ENCODE results near the gene HGF.
"Not testable (repeated sequence)": the region's sequence is repeated elsewhere in the genome, so short reads cannot be mapped to it uniquely, and the experiment has no call there.

The HGF gene

GRCh38 chr7:81775560-81775959 is 5.7 kb upstream of the HGF start:
- no peak for ATAC-seq

- no peak for ATAC-seq
Observed at GRCh38 chr7:81774551-81774950, 4.7 kb upstream of the HGF start.

GRCh38 chr7:81770728-81771223 is 929 bp upstream of the HGF start:
- ATAC-seq, result no peak

DNA sequence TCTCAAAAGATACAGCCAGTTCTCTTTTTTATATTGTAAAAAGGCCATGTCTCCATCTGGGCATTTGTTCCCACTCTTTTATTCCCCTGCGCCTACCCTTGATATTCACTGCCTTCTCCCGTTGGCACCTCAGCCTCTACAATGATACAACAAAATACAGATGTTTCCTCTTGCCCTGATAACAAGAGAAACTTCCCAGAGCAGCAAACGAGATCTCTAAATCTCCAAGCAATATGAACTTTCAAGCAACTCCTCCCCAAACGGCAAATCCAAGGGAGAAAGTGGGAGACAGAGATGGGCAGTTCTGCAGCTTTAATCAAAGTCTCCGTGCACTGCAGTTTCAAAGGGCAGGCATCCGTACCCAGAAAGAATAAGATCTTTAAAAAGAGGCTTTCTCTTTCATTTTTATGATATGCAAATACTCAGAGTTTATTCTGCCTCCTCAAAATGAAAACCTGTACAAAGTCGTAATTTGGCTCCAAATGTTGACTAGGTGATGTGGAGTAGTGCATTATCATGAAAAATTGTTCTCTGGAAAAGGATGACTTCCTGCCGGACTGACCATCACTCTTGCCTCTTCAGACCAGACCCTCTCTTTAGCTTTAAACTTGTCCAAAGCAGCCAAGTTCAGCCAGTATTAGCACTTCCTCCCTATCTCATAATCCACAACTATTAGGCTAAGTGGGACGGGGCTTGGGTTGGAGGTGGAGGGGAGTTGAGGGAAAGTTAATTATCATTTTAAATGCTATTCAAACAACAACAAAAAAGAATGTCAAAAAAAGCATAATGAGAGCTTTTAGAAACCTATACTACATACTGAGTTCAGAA is 682 bp downstream of the HGF start:
- no peak for ATAC-seq

- ATAC-seq, result no peak
Observed at GRCh38 chr7:81767926-81768325, 1.9 kb downstream of the HGF start.

GRCh38 chr7:81761821-81762220 is 8.0 kb downstream of the HGF start:
- ATAC-seq, result no peak

DNA sequence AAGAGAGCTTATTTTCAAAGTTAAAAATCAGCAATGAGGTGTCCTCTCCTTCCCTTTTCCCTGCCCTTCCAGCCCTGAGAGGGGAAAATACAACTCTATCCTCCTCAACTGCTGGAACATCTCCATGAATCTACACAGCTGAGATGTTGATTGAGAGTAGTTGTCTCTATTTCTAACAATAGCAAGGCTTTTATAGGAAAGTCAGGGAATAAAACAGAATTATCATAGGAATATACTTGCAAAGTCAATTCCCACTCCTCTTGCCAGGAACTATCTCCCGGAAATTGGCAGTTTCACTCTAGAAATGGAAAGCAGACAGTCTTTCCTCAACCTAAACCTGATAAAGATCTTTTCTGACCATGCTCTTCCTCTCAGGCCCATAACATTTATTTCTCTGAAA is 8.8 kb downstream of the HGF start:
- no peak for ATAC-seq

GRCh38 chr7:81754918-81755696 is 14.7 kb downstream of the HGF start:
- ATAC-seq, result no peak

GRCh38 chr7:81753392-81753791 is 16.5 kb downstream of the HGF start:
- ATAC-seq, result no peak

- ATAC-seq, result no peak
Observed at GRCh38 chr7:81752318-81752714, 17.5 kb downstream of the HGF start.

DNA sequence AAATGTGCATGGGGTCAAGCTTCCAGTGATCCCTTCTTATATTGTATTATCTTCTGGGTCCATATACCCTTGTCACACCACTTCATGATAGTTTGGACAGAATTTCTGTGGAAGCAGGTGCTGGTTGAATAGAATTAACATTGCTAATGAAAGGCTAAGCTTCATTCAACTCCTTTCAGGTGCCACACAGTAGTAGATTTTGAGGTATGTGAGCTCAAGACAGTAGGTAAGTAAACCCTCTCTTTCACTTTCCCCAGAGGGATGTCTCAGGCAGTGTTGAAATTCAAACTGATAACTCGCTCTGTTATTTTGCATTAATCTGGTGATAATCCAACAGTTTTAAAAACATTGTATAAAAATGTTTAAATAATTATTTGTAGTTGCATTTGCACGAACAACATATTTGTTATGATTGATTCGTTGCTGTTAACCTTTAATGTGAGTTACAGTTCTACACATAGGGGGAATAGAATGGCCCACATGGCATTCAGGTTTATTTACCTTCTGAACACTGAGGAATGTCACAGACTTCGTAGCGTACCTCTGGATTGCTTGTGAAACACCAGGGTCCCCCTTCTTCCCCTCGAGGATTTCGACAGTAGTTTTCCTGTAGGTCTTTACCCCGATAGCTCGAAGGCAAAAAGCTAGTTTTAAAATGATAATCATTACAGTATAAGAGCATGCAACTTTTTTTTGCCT is 18.1 kb downstream of the HGF start:
- no peak for ATAC-seq

DNA sequence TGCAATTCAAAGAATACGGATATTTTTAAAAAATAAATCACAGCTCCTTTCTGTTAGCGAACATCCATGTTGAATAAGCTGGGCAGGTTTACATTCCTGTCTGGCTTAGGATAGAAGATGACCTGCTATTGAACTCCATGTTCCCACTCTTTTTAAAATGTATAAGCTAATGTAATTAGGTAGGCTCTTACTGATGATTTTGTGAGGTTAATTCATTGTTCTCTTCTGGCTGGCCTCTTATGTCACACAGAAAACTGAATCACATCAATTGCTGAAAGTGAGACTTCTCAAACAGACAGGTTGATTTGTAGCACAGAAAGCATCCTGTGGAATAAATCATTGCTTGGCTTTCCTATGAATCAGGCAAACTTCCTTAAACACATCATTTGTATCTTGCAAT is 24.2 kb downstream of the HGF start:
- ATAC-seq, result no peak

DNA sequence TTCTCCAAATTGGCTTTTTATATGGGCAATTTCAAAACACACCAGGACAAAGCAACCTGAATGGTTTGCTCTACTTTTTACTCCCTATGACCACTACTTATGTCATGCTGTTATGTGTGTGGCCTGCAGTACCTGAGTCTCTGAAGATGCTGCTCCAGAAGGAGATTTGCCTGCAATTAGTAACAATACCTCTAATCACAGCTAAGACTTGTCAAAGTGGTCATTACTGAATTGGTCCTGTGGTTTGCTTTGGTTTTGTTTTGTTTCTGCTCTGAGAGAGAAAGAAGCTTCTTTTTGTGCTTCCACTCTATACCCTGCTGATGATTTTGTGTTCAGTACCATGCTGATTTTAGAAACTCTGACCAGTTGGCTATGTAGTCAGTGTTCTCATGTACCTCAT is 25.5 kb downstream of the HGF start:
- no peak for ATAC-seq

DNA sequence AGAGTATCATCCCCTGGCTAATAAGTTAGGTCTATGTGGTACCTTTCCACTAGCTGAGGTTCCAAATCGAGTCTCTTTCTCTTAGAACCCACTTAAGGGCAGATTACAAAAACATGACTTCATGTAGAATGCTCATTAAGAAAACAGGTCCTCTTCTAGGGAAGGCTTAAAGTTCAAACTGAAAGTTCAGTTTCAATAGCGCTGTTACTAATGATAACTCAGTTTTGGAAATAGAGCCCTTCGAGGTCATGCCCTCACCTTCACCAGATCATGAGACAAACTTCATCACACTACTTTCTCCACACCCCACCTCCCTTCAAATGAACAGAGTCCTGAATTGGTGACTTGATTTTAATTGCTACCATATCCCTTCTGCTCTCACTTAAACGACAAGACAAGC is 26.2 kb downstream of the HGF start:
- ATAC-seq, result no peak

DNA sequence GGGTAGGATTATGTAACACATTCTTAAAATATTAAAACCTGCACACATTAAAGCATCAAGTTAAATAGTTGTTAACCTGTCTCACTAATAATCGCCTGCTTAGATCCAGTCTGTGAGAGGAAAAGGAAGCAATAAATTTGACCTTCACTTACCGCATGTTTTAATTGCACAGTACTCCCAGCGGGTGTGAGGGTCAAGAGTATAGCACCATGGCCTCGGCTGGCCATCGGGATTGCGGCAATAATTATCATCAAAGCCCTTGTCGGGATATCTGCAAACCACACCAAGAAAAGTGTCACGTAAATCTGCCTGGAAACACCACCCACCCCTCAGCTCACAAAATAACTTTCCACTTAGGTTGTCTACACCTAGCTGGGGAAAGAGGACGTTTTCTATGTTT is 26.6 kb downstream of the HGF start:
- no peak for ATAC-seq

GRCh38 chr7:81740403-81740802 is 29.4 kb downstream of the HGF start:
- ATAC-seq, result no peak

- ATAC-seq, result no peak
Observed at GRCh38 chr7:81736091-81736490, 33.8 kb downstream of the HGF start.

- no peak for ATAC-seq
Observed at GRCh38 chr7:81725812-81726127, 44.1 kb downstream of the HGF start.

- ATAC-seq, result no peak
Observed at GRCh38 chr7:81725003-81725811, 44.6 kb downstream of the HGF start.

- ATAC-seq, result not testable (repeated sequence)
Observed at GRCh38 chr7:81722250-81722649, 47.6 kb downstream of the HGF start.

DNA sequence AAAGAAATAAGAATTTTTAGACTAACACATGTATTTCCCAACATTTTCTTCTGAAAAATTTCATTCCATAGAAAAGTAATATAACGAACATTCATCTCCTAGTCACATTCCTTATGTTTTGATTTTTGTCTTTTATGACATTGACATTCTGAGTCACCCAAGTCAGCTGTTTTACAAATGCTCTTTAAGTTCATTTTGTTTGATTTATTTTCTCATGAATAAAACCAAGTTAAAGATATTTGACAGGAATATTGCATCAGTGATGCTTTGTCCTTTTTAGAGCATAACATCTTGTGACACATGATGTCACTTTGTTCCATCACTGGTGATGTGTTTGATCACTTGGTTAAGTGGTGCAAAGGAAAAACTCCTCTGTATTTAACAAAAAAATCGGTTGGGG is 48.4 kb downstream of the HGF start:
- no peak for ATAC-seq

DNA sequence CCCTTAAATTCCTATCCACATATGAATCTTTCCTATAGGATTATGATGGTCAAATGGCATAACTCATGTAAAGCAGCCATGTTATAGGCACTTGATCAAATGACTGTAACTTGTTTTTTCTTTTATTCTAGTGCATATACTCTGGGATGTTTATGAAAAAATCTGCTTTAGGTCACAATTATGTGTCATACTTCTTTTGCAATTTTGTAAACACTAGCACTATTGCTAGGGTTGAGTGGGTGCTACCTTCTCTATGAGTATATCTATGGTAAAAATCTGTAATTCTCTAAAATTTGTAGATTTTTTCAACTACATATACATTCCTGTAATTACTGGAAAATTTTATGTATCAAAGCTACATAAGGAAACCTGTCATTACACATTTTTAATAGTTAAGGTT is 50.0 kb downstream of the HGF start:
- ATAC-seq, result no peak
